Thyroid gland (tissue), 4 donors: ENCODE data around the gene SMG6.

Experiments
- CTCF ChIP-seq, 6 experiments: fragments of 200-600 bp in 3 of 6; fragments of 450-650 bp in 3 of 6; sonication (generic) in 3 of 6; IDR thresholded peaks; one replicate each; pipeline ENCODE4 v1.5.1; 2016 to 2019; ENCODE audit warnings: antibody characterized with exemption in 6 of 6, mild to moderate bottlenecking in 2 of 6, inconsistent platforms in 1 of 6, moderate library complexity in 1 of 6
- POLR2A ChIP-seq, 2 donors: fragments of 450-650 bp; IDR thresholded peaks; one replicate each; pipeline ENCODE4 v1.6.1; 2017; ENCODE audit warnings: antibody characterized with exemption in 2 of 2, mild to moderate bottlenecking in 2 of 2, moderate library complexity in 1 of 2

- TF ChIP-seq CTCF (IDR thresholded peaks at IDR 0.05) (no peak), POLR2A (IDR thresholded peaks at IDR 0.05) (no peak)
Observed at GRCh38 chr17:2149934-2150333, 153.7 kb downstream of the SMG6 start.
